HepG2 (cell line): ENCODE measurements around the gene CCDC88A. TPM values are rescaled to one million over a fixed set of nuclear protein-coding genes. Genes with fewer than 3 reads are reported as not detected.

ENCODE experiments used
- ADNP ChIP-seq: sonication (generic); formaldehyde crosslinking; IDR thresholded peaks from 2 replicates; pipeline ENCODE4 v1.4.0; 2020; ENCODE audit warnings: missing genetic modification reagents
- CEBPG ChIP-seq: IDR thresholded peaks from 2 replicates; pipeline ENCODE4 v1.6.1; 2016
- FOXA3 ChIP-seq: IDR thresholded peaks from 2 replicates; pipeline ENCODE4 v1.6.1; 2016; ENCODE audit warnings: missing genetic modification reagents, missing compliant biosample characterization
- ISL2 ChIP-seq: sonication (generic); formaldehyde crosslinking; IDR thresholded peaks from 2 replicates; pipeline ENCODE4 v1.5.0; 2020; ENCODE audit warnings: missing genetic modification reagents
- KLF12 ChIP-seq: sonication (generic); formaldehyde crosslinking; IDR thresholded peaks from 2 replicates; pipeline ENCODE4 v1.4.0; 2020; ENCODE audit warnings: missing genetic modification reagents, borderline replicate concordance
- NFKB2 ChIP-seq: sonication (generic); formaldehyde crosslinking; IDR thresholded peaks from 2 replicates; pipeline ENCODE4 v1.4.0; 2020; ENCODE audit warnings: missing genetic modification reagents, borderline replicate concordance
- PCBP2 ChIP-seq: fragments of 200-400 bp; formaldehyde crosslinking; optimal IDR thresholded peaks from 2 replicates; pipeline ENCODE3; 2018; ENCODE audit warnings: low read length, low read depth; ENCODE audit not compliant: poor library complexity, severe bottlenecking
- RBM39 ChIP-seq: fragments of 200-400 bp; formaldehyde crosslinking; IDR thresholded peaks from one replicate; pipeline ENCODE4 v1.6.1; 2018; ENCODE audit warnings: antibody characterized with exemption, mild to moderate bottlenecking, low read depth, low read length; ENCODE audit not compliant: poor library complexity, severe bottlenecking
- SRSF4 ChIP-seq: fragments of 200-400 bp; formaldehyde crosslinking; IDR thresholded peaks from one replicate; pipeline ENCODE4 v1.6.1; 2018; ENCODE audit warnings: mild to moderate bottlenecking, low read depth, low read length, moderate library complexity; ENCODE audit not compliant: poor library complexity, severe bottlenecking
- SUZ12 ChIP-seq: fragments of 150-350 bp; IDR thresholded peaks from 2 replicates; pipeline ENCODE4 v1.6.1; 2014; ENCODE audit warnings: low read depth, low read length
- TEAD3 ChIP-seq: optimal IDR thresholded peaks from 2 replicates; pipeline ENCODE3; 2016; ENCODE audit warnings: borderline replicate concordance
- TMF1 ChIP-seq: sonication (generic); formaldehyde crosslinking; IDR thresholded peaks from 2 replicates; pipeline ENCODE4 v1.8.1; 2022; ENCODE audit warnings: low read depth, missing genetic modification reagents
- XBP1 ChIP-seq: sonication (generic); formaldehyde crosslinking; IDR thresholded peaks from 2 replicates; pipeline ENCODE4 v1.5.0; 2020; ENCODE audit warnings: missing genetic modification reagents
- ZBTB38 ChIP-seq: sonication (generic); formaldehyde crosslinking; IDR thresholded peaks from 2 replicates; pipeline ENCODE4 v1.5.1; 2020; ENCODE audit warnings: mild to moderate bottlenecking, missing genetic modification reagents
- ZNF264 ChIP-seq: sonication (generic); formaldehyde crosslinking; IDR thresholded peaks from 2 replicates; pipeline ENCODE4 v1.4.0; 2020; ENCODE audit warnings: missing genetic modification reagents
- polyA plus RNA-seq, 8 experiments: library from polyadenylated mRNA; depleted of rRNA in 3 of 8; stranded (reverse) in 7 of 8; unstranded in 1 of 8; fragments of >200 nt; fragmentation: Illumina TruSeq in 4 of 8; extraction: Trizol in 4 of 8; gene quantifications; 2 replicates each; pipeline versions ENCODE4 v1.2.1 to v1.2.3, GENCODE V29; 2011 to 2016; ENCODE audit warnings: low read depth in 4 of 8, missing spikeins in 1 of 8, mixed read lengths in 1 of 8; ENCODE audit not compliant: insufficient read depth in 1 of 8
- total RNA-seq, 5 experiments: library from RNA; depleted of rRNA; stranded (reverse); fragments of >200 nt; fragmentation: Illumina TruSeq; extraction: Trizol; gene quantifications; 2 replicates each; pipeline ENCODE4 v1.2.3, GENCODE V29; 2016; ENCODE audit warnings: low read depth in 1 of 5
- TF ChIP-seq, protein P1 (sequence below): sonication (generic); formaldehyde crosslinking; conservative IDR thresholded peaks from 2 replicates; pipeline ENCODE4 v1.8.0; 2022; ENCODE audit warnings: low read depth, missing genetic modification reagents
- TF ChIP-seq, protein P2 (sequence below): sonication (generic); formaldehyde crosslinking; IDR thresholded peaks from 2 replicates; pipeline ENCODE4 v1.9.0; 2021; ENCODE audit warnings: mild to moderate bottlenecking, missing genetic modification reagents
- TF ChIP-seq, protein P3 (sequence below): sonication (generic); formaldehyde crosslinking; IDR thresholded peaks from 2 replicates; pipeline ENCODE4 v1.5.0; 2020; ENCODE audit warnings: mild to moderate bottlenecking, missing genetic modification reagents
- TF ChIP-seq, protein P4 (sequence below): IDR thresholded peaks from 2 replicates; pipeline ENCODE4 v1.6.1; 2016; ENCODE audit warnings: low read depth

The CCDC88A gene
- total and polyA plus RNA-seq, 2 of the 13 experiments (the other 11 are each of a cell fraction or from before 2014, with no cell fraction given), result 43.2 to 84.1 TPM

DNA sequence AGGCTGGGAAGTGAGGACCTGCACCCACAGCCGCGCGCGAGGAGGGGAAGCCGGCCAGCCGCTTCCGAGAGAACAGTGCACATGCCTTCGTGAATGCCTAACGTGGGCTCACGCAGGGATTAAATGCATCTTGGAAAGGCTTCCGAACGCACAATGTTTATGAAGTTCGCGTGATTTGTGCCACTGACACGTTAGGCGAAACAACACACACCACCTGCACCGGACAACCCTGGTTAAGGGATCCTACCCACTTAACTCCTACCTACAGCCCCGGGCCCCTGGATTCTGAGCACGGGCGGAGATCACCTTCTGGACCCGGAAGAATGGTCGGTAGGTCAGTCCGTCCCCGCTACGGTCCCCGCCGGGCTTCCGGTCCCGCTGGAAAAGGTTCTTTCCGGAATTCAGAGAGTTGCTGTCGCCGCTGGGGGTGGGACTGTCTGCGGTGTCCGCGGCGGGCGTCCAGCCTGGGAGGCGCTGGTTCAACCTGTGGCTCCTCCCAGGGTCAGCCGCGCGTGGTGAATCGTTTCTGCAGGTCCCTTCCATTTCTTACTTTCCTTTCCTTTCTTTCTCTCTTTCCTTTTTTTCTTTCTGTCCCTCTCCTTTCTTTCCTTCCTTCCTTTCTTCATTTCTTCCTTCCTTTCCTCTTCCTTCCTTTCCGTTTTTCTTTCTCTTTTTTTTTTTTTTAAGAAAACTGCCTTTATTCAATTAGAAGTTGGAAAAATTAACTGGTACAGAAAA, 150.6 kb downstream of the CCDC88A start, which contains the start of gene MTIF2 (continued):
- TF ChIP-seq, protein P1, sequence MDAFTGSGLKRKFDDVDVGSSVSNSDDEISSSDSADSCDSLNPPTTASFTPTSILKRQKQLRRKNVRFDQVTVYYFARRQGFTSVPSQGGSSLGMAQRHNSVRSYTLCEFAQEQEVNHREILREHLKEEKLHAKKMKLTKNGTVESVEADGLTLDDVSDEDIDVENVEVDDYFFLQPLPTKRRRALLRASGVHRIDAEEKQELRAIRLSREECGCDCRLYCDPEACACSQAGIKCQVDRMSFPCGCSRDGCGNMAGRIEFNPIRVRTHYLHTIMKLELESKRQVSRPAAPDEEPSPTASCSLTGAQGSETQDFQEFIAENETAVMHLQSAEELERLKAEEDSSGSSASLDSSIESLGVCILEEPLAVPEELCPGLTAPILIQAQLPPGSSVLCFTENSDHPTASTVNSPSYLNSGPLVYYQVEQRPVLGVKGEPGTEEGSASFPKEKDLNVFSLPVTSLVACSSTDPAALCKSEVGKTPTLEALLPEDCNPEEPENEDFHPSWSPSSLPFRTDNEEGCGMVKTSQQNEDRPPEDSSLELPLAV (CRISPR knock-in tag), result no peak
- TF ChIP-seq PCBP2 (no peak), ISL2 (CRISPR knock-in tag) (peak; percentile 96), ADNP (CRISPR knock-in tag) (no peak), XBP1 (no peak; the same call in 1 of the 2 replicates), SRSF4 (no peak), NFKB2 (CRISPR knock-in tag) (peak; percentile 99; the same call in 1 of the 2 replicates), RBM39 (peak; percentile 99), ZBTB38 (CRISPR knock-in tag) (peak; percentile 96), KLF12 (CRISPR knock-in tag) (peak; percentile 94), CEBPG (CRISPR knock-in tag) (peak; percentile 67), SUZ12 (no peak), TMF1 (CRISPR knock-in tag) (peak; percentile 58; the same call in 1 of the 2 replicates), TEAD3 (CRISPR knock-in tag) (peak; percentile 96), FOXA3 (CRISPR knock-in tag) (peak; percentile 87), ZNF264 (CRISPR knock-in tag) (peak; percentile 96)
- TF ChIP-seq, protein P2, sequence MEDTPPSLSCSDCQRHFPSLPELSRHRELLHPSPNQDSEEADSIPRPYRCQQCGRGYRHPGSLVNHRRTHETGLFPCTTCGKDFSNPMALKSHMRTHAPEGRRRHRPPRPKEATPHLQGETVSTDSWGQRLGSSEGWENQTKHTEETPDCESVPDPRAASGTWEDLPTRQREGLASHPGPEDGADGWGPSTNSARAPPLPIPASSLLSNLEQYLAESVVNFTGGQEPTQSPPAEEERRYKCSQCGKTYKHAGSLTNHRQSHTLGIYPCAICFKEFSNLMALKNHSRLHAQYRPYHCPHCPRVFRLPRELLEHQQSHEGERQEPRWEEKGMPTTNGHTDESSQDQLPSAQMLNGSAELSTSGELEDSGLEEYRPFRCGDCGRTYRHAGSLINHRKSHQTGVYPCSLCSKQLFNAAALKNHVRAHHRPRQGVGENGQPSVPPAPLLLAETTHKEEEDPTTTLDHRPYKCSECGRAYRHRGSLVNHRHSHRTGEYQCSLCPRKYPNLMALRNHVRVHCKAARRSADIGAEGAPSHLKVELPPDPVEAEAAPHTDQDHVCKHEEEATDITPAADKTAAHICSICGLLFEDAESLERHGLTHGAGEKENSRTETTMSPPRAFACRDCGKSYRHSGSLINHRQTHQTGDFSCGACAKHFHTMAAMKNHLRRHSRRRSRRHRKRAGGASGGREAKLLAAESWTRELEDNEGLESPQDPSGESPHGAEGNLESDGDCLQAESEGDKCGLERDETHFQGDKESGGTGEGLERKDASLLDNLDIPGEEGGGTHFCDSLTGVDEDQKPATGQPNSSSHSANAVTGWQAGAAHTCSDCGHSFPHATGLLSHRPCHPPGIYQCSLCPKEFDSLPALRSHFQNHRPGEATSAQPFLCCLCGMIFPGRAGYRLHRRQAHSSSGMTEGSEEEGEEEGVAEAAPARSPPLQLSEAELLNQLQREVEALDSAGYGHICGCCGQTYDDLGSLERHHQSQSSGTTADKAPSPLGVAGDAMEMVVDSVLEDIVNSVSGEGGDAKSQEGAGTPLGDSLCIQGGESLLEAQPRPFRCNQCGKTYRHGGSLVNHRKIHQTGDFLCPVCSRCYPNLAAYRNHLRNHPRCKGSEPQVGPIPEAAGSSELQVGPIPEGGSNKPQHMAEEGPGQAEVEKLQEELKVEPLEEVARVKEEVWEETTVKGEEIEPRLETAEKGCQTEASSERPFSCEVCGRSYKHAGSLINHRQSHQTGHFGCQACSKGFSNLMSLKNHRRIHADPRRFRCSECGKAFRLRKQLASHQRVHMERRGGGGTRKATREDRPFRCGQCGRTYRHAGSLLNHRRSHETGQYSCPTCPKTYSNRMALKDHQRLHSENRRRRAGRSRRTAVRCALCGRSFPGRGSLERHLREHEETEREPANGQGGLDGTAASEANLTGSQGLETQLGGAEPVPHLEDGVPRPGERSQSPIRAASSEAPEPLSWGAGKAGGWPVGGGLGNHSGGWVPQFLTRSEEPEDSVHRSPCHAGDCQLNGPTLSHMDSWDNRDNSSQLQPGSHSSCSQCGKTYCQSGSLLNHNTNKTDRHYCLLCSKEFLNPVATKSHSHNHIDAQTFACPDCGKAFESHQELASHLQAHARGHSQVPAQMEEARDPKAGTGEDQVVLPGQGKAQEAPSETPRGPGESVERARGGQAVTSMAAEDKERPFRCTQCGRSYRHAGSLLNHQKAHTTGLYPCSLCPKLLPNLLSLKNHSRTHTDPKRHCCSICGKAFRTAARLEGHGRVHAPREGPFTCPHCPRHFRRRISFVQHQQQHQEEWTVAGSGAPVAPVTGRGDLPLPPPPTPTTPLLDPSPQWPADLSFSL, result no peak
- TF ChIP-seq, protein P3, sequence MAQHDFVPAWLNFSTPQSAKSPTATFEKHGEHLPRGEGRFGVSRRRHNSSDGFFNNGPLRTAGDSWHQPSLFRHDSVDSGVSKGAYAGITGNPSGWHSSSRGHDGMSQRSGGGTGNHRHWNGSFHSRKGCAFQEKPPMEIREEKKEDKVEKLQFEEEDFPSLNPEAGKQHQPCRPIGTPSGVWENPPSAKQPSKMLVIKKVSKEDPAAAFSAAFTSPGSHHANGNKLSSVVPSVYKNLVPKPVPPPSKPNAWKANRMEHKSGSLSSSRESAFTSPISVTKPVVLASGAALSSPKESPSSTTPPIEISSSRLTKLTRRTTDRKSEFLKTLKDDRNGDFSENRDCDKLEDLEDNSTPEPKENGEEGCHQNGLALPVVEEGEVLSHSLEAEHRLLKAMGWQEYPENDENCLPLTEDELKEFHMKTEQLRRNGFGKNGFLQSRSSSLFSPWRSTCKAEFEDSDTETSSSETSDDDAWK (CRISPR knock-in tag), result no peak
- TF ChIP-seq, protein P4, sequence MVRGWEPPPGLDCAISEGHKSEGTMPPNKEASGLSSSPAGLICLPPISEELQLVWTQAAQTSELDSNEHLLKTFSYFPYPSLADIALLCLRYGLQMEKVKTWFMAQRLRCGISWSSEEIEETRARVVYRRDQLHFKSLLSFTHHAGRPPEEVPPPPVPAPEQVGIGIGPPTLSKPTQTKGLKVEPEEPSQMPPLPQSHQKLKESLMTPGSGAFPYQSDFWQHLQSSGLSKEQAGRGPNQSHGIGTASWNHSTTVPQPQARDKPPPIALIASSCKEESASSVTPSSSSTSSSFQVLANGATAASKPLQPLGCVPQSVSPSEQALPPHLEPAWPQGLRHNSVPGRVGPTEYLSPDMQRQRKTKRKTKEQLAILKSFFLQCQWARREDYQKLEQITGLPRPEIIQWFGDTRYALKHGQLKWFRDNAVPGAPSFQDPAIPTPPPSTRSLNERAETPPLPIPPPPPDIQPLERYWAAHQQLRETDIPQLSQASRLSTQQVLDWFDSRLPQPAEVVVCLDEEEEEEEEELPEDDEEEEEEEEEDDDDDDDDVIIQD, result peak; percentile 89
